Heart right ventricle (tissue), 16 donors: ENCODE results near the gene CD6. TPM values are rescaled to one million over a fixed set of nuclear protein-coding genes. Genes with fewer than 3 reads are reported as not detected.

ENCODE experiments used
- ATAC-seq, 8 donors: fragments of 200-7000 bp; cut with Tn5 transposase; one replicate each; pipeline ENCODE4 v1.9.1; 2020; ENCODE audit warnings: mild to moderate bottlenecking in 8 of 8, moderate library complexity in 8 of 8, moderate number of reproducible peaks in 1 of 8
- DNase-seq, 2 donors: peaks; one replicate each; pipeline ENCODE4 v3.0.0-alpha.2; 2020
- H3K27ac ChIP-seq, 10 donors: fragments of 200-600 bp; sonication (generic) in 2 of 10; one replicate each; pipeline versions ENCODE4 v1.5.0 to v1.8.0; 2020 to 2022; ENCODE audit warnings: mild to moderate bottlenecking in 3 of 10
- H3K27me3 ChIP-seq, 7 donors: fragments of 200-600 bp; one replicate each; pipeline ENCODE4 v1.8.0; 2021 to 2022; ENCODE audit warnings: mild to moderate bottlenecking in 2 of 7
- H3K36me3 ChIP-seq, 9 donors: fragments of 200-600 bp; sonication (generic) in 1 of 9; one replicate each; pipeline versions ENCODE4 v1.5.0 to v1.8.0; 2020 to 2022; ENCODE audit warnings: mild to moderate bottlenecking in 2 of 9
- H3K4me1 ChIP-seq, 9 donors: fragments of 200-600 bp; sonication (generic) in 1 of 9; one replicate each; pipeline versions ENCODE4 v1.5.0 to v1.8.0; 2020 to 2022; ENCODE audit warnings: mild to moderate bottlenecking in 4 of 9
- H3K4me3 ChIP-seq, 10 donors: fragments of 200-600 bp; sonication (generic) in 2 of 10; one replicate each; pipeline versions ENCODE4 v1.5.0 to v1.8.0; 2020 to 2022; ENCODE audit warnings: mild to moderate bottlenecking in 7 of 10, moderate library complexity in 2 of 10
- H3K9me3 ChIP-seq, 11 donors: fragments of 200-600 bp in 10 of 11; sonication (generic) in 2 of 11; one replicate each; pipeline versions ENCODE4 v1.5.0 to v1.8.0; 2013 to 2022; ENCODE audit warnings: mild to moderate bottlenecking in 2 of 11, control low read depth in 1 of 11, moderate library complexity in 1 of 11
- CTCF ChIP-seq, 9 donors: fragments of 200-600 bp; sonication (generic) in 2 of 9; IDR thresholded peaks; one replicate each; pipeline versions ENCODE4 v1.5.0 to v1.8.0; 2021 to 2022; ENCODE audit warnings: antibody characterized with exemption in 9 of 9, mild to moderate bottlenecking in 5 of 9, moderate library complexity in 1 of 9
- WGBS, 2 donors: extraction: QIAGEN DNeasy Blood & Tissue Kit; methylation state at CpG; one replicate each; pipeline ENCODE4 v1.1.7; 2013; ENCODE audit warnings: inconsistent platforms in 1 of 2; 5-methylcytosine and 5-hydroxymethylcytosine counted together
- intact Hi-C, 10 donors: fragments of 100-400 bp; cut with DNase I; formaldehyde crosslinking; loops; one replicate each; pipeline versions ENCODE4 v1.11.1 to v1.14.2; 2022
- polyA plus RNA-seq, 2 donors: library from polyadenylated mRNA; stranded (reverse); fragments of 200-250 nt; gene quantifications; one replicate each; pipeline ENCODE4 v1.2.3, GENCODE V29; 2013
- total RNA-seq, 10 donors: library from RNA; stranded (reverse); fragmentation: NEBNext Ultra II Directional in 3 of 10; extraction: Animal tissue kit (Norgen Biotek cat#: 25700) in 3 of 10; gene quantifications; one replicate each; pipeline versions ENCODE4 v1.2.1 to v1.2.4, GENCODE V29; 2021 to 2023
- donor health status: Arrhythmogenic right ventricular cardiomyopathy.
- donor health status: ischemic (EF 13 %, LVEDD 7.1; RV severe dilation, severe dysfunction).
- donor health status: healthy with polysubstance abuse.
- donor health status: DM: no; HTN: yes; CAD: no.
- donor health status: DM: no; HTN: no; CAD: no.
- donor health status: ischemic (EF 25% LVEDD 6.9; RV normal size, moderate dysfunction).
- donor health status: ischemic (EF 25% LVEDD 5.7; RV mildly dilated, moderate dysfunction).
- donor health status: healthy.
- donor health status: DM: yes; HTN: yes; CAD: no.
- donor health status: Ischemic cardiomyopathy.
- donor health status: ischemic (EF 35%, LVEDD 5.7; RV mildly dilated, moderate dysfunction).
- donor health status: nonischemic (EF 11% LVEDD 7.7; RV severe dilation, severe dysfunction).
- donor health status: DM: yes; HTN: yes; CAD: no.
- donor health status: PGD.
- donor health status: ischemic (EF 29% LVEDD 5.4; RV normal size, mild dysfunction).
- donor health status: nonischemic (EF 23%, LVEDD 6.1; RV moderate dilation, normal function).

Gene CD6
- total and polyA plus RNA-seq, 12 donors: 0.07 to 4.5 (median 0.34) TPM; not detected in 1

DNA sequence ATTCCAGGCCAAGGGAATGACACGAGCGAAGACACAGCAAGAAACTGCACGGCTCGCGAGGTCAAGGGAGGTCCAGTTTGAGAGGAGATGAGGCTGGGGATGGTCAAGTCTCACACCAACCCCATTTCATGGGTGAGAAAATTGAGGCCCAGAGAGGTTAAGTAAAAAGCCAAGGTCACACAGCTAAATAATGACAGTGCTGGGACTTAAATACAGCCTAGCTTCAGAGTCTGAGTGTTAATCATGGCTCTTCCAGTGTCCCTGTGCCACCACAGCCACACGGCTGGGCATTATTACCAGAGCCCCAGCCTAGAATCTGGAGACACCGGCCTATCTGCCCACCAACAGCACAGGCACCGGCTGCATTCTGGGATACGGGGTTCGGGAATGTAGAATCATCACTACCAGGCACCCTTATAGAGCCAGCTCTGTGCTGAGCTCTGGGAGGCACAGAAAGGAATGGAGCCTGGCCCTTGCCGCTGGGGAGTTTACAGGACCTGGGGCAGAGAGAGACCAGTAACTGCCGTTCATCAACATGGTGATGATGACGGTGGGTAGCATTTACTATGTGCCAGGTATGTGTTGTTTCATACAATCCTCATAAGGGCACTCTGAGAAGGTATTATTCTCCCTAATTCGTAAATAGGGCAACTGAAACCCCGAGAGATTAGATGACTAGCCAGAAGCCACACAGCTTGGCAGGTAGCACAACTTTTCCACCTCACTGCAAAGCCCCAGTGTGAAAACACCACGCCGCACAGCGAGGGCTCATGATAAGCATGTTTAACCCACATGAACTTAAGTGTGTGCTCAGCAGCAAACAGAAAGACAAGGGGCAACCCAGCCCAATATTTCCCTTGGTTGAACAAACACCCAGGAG lies 51.8 kb downstream of the CD6 start:
- no peak for TF ChIP-seq CTCF (IDR thresholded peaks at IDR 0.05)
- intact Hi-C loops: no loop called here

GRCh38 chr11:61023966-61024295 lies 52.5 kb downstream of the CD6 start:
- TF ChIP-seq CTCF (IDR thresholded peaks at IDR 0.05): no peak
- Histone ChIP-seq H3K4me3 (no peak overlapping the region), H3K4me1 (peaks cover 0 to 35% (median 23%) of the 10 kb centered on the region in 9 donors), H3K27me3 (peaks cover 0 to 38% (median 18%) of the 10 kb centered on the region in 7 donors), H3K27ac (peak overlapping the region in 1 of 10 donors; percentile 10), H3K9me3 (no peaks in the 10 kb centered on the region), H3K36me3 (no peaks in the 10 kb centered on the region)
- 39 to 54% methylated on average over 5 of the region's 5 CpGs for WGBS, 2 donors
- intact Hi-C loops: no loop called here
- ATAC-seq (no peak), DNase-seq (no peak)

More for the DNA sequence above, 51.8 kb downstream of the CD6 start:
- ATAC-seq (no peak), DNase-seq (no peak)
- 74 to 79% methylated on average over 18 of the region's 18 CpGs for WGBS, 2 donors
- H3K4me3 ChIP-seq: no peak overlapping the region
- no peaks in the 10 kb centered on the region for H3K36me3 ChIP-seq
- H3K27ac ChIP-seq: peak overlapping the region in 1 of 10 donors; percentile 10
- H3K27me3 ChIP-seq: peaks cover 0 to 41% (median 23%) of the 10 kb centered on the region in 7 donors
- no peaks in the 10 kb centered on the region for H3K9me3 ChIP-seq
- H3K4me1 ChIP-seq: peaks cover 0 to 32% (median 23%) of the 10 kb centered on the region in 9 donors

- 90 to 92% methylated on average over 14 of the region's 14 CpGs for WGBS, 2 donors
- Histone ChIP-seq H3K4me1 (peaks cover 0 to 35% (median 23%) of the 10 kb centered on the region in 9 donors), H3K4me3 (no peak overlapping the region), H3K27me3 (peaks cover 0 to 32% (median 14%) of the 10 kb centered on the region in 7 donors), H3K27ac (no peak overlapping the region), H3K9me3 (no peaks in the 10 kb centered on the region), H3K36me3 (no peaks in the 10 kb centered on the region)
- DNase-seq (no peak), ATAC-seq (no peak)
- intact Hi-C loops: no loop called here
- TF ChIP-seq CTCF (IDR thresholded peaks at IDR 0.05): no peak
Measured at GRCh38 chr11:61024938-61025820, 53.7 kb downstream of the CD6 start.

- 64 to 82% methylated on average over 5 of the region's 5 CpGs for WGBS, 2 donors
- no peaks in the 10 kb centered on the region for H3K36me3 ChIP-seq
- no peaks in the 10 kb centered on the region for H3K9me3 ChIP-seq
- no peak for TF ChIP-seq CTCF (IDR thresholded peaks at IDR 0.05)
- no peak overlapping the region for H3K27ac ChIP-seq
- H3K4me1 ChIP-seq: peaks cover 0 to 35% (median 23%) of the 10 kb centered on the region in 9 donors
- ATAC-seq (no peak), DNase-seq (no peak)
- intact Hi-C loops: no loop called here
- no peak overlapping the region for H3K4me3 ChIP-seq
- H3K27me3 ChIP-seq: peaks cover 0 to 27% (median 14%) of the 10 kb centered on the region in 7 donors
Measured at GRCh38 chr11:61025821-61026120, 54.3 kb downstream of the CD6 start.
